Type B pancreatic cell (in vitro differentiated cells): Measurements from ENCODE around the gene KLK3. TPM values are rescaled to one million over a fixed set of nuclear protein-coding genes. Genes with fewer than 3 reads are reported as not detected.

Experiments used
- DNase-seq: peaks from one replicate; pipeline ENCODE4 v3.0.0; 2021; ENCODE audit warnings: mixed read lengths; ENCODE audit not compliant: unreplicated experiment; ENCODE audit errors: extremely low spot score
- H3K27ac Mint-ChIP-seq: 2 replicates; pipeline ENCODE4 v1.8.0; 2021; ENCODE audit warnings: mild to moderate bottlenecking, mixed read lengths
- H3K27me3 Mint-ChIP-seq: 2 replicates; pipeline ENCODE4 v1.8.0; 2021; ENCODE audit warnings: mixed read lengths
- H3K36me3 Mint-ChIP-seq: 2 replicates; pipeline ENCODE4 v1.8.0; 2021; ENCODE audit warnings: mixed read lengths
- H3K4me1 Mint-ChIP-seq: one replicate; pipeline ENCODE4 v1.8.0; 2021; ENCODE audit warnings: mixed read lengths; ENCODE audit not compliant: unreplicated experiment
- H3K4me3 Mint-ChIP-seq: 2 replicates; pipeline ENCODE4 v1.8.0; 2021; ENCODE audit warnings: mild to moderate bottlenecking, mixed read lengths
- H3K9me3 Mint-ChIP-seq: 2 replicates; pipeline ENCODE4 v1.8.0; 2021; ENCODE audit warnings: mixed read lengths
- CTCF ChIP-seq: fragments of 200-600 bp; sonication (generic); conservative IDR thresholded peaks from 2 replicates; pipeline ENCODE4 v1.5.0; 2021; ENCODE audit warnings: antibody characterized with exemption, mild to moderate bottlenecking
- total RNA-seq: library from RNA; stranded (reverse); gene quantifications from 2 replicates; pipeline ENCODE4 v1.2.1, GENCODE V29; 2021; ENCODE audit warnings: low replicate concordance

The KLK3 gene
- total RNA-seq, 1 donor from 2014 or later = not detected

DNA sequence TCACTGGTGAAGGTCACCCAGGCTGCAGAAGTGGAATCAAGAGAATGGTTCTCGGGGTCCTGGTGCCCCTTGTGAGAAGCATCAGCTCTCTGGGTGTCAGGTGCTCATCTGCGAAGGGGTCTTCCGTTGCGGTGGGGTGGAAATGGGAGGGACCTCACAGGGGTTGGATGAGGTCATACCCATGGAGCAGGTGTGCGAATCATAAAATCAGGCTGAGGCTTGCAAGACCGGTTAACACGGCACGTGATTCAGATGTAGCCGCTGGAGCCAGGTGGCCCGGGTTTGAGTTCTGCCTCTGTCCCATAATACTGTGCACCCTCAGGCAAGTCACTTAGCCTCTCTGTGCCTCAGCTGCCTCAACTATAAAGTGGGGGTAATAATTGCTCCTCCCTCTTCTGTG, 17.4 kb upstream of the KLK3 start:
- Mint-ChIP-seq H3K4me1 (no peaks in the 10 kb centered on the region), H3K9me3 (no peaks in the 10 kb centered on the region), H3K36me3 (no peaks in the 10 kb centered on the region), H3K27ac (peak overlapping the region; percentile 76), H3K4me3 (peak overlapping the region; percentile 90), H3K27me3 (peaks cover 58% of the 10 kb centered on the region)
- TF ChIP-seq CTCF = no peak
- no peak for DNase-seq

- Mint-ChIP-seq H3K9me3 (no peaks in the 10 kb centered on the region), H3K4me3 (peak overlapping the region; percentile 44), H3K27ac (peak overlapping the region; percentile 10), H3K36me3 (no peaks in the 10 kb centered on the region), H3K27me3 (peaks cover 61% of the 10 kb centered on the region), H3K4me1 (no peaks in the 10 kb centered on the region)
- DNase-seq = no peak
- peak; percentile 34 for TF ChIP-seq CTCF
Measured at GRCh38 chr19:50838239-50838638, 16.5 kb upstream of the KLK3 start.

DNA sequence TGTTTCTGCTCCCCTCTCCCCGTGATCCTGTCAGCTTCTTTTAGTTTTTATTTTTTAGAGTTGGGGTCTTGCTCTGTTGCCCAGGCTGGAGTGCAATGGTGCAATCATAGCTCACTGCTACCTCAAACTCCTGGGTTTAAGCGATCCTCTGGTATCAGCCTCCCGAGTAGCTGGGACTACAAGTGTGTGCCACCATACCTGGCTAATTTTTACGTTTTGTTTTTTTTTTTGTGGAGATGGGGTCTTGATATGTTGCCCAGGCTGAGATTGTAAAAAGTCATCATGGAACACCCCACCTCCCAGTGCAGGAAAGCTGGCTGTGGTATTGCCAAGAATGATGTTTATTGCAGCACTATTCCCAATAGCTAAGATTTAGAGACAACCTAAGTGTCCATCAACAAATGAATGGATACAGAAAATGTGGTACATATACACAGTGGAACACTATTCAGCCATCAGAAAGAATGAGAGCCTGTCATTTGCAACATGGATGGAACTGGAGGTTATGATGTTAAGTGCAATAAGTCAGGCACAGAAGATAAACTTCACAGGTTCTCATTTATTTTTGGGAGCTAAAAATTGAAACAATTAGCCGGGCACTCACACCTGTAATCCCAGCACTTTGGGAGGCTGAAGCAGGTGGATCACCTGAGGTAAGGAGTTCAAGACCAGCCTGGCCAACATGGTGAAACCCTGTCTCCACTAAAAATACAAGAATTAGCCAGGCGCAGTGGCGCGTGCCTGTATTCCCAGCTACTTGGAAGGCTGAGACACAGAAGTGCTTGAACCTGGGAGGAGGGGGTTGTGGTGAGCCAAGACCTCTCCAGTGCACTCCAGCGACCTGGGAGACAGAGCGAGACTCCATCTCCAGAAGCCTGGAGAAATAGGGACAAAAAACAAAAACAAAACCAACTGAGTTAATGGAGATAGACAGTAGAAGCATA, 14.7 kb upstream of the KLK3 start:
- Mint-ChIP-seq H3K27me3 (peaks cover 74% of the 10 kb centered on the region), H3K27ac (no peak overlapping the region), H3K9me3 (no peaks in the 10 kb centered on the region), H3K4me3 (no peak overlapping the region), H3K4me1 (no peaks in the 10 kb centered on the region), H3K36me3 (no peaks in the 10 kb centered on the region)
- no peak for DNase-seq
- TF ChIP-seq CTCF = no peak

- no peak for DNase-seq
- H3K27me3 Mint-ChIP-seq = peaks cover 65% of the 10 kb centered on the region
- H3K9me3 Mint-ChIP-seq = no peaks in the 10 kb centered on the region
- no peak for TF ChIP-seq CTCF
- H3K36me3 Mint-ChIP-seq = no peaks in the 10 kb centered on the region
- no peak overlapping the region for H3K4me3 Mint-ChIP-seq
- H3K4me1 Mint-ChIP-seq = no peaks in the 10 kb centered on the region
- H3K27ac Mint-ChIP-seq = no peak overlapping the region
Measured at GRCh38 chr19:50842130-50842529, 12.6 kb upstream of the KLK3 start.

DNA sequence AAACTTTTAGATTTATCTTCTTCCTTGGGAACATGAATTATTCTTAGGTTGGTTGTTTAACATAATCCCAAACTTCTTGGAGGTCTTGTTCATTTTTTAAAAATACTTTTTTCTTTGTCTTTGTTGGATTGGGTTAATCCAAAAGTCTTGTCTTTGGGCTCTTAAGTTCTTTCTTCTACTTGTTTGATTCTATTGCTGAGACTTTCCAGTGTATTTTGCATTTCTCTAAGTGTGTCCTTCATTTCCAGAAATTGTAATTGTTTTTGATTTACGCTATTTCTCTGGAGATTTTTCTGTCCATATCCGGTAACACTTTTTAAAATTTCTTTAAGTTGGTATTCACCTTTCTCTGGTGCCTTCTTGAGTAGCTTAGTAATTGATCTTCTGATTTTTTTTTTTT, 11.5 kb upstream of the KLK3 start:
- H3K27ac Mint-ChIP-seq = no peak overlapping the region
- no peak for DNase-seq
- H3K27me3 Mint-ChIP-seq = peaks cover 59% of the 10 kb centered on the region
- no peaks in the 10 kb centered on the region for H3K9me3 Mint-ChIP-seq
- no peaks in the 10 kb centered on the region for H3K4me1 Mint-ChIP-seq
- H3K36me3 Mint-ChIP-seq = no peaks in the 10 kb centered on the region
- TF ChIP-seq CTCF = no peak
- H3K4me3 Mint-ChIP-seq = no peak overlapping the region
